ENCODE data around the gene MED8. TPM values are rescaled to one million over a fixed set of nuclear protein-coding genes. Genes with fewer than 3 reads are reported as not detected.

MED8 gene
- total and polyA plus RNA-seq, 2 donors from 2014 or later: 36.5 to 44.3 TPM

- no peaks in the 10 kb centered on the region for H3K36me3 ChIP-seq (ENCODE audit: control insufficient read depth in 2 of 3, insufficient read depth in 3 of 3, low read length in 3 of 3)
- DNase-seq: no peak
- no peaks in the 10 kb centered on the region for H3K27me3 ChIP-seq (ENCODE audit: control insufficient read depth, insufficient read depth, low read length)
- intact Hi-C loops (cut with DNase I): no loop called here
- no peaks in the 10 kb centered on the region for H3K4me1 ChIP-seq (ENCODE audit: control insufficient read depth in 2 of 3, insufficient read depth in 2 of 3, low read depth in 1 of 3, low read length in 3 of 3)
- H3K27ac ChIP-seq (ENCODE audit: low read depth in 2 of 2, low read length in 2 of 2): no peak overlapping the region
- TF ChIP-seq CTCF (IDR thresholded peaks at IDR 0.05; ENCODE audit: borderline replicate concordance, extremely low read depth, insufficient read depth): no peak
- no peak for FAIRE-seq
- H3K9ac ChIP-seq (ENCODE audit: low read length in 3 of 3): no peak overlapping the region
- no peaks in the 10 kb centered on the region for H3K9me3 ChIP-seq (ENCODE audit: control insufficient read depth in 2 of 3, insufficient read depth in 1 of 3, low read length in 3 of 3)
- no peak overlapping the region for H3K4me3 ChIP-seq (ENCODE audit: low read length in 3 of 3)
These were observed 49.9 kb downstream of the MED8 start for GRCh38 chr1:43339584-43340232.

GRCh38 chr1:43338001-43338400, 51.6 kb downstream of the MED8 start:
- no peak overlapping the region for H3K4me3 ChIP-seq (ENCODE audit: low read length in 3 of 3)
- no peak overlapping the region for H3K9ac ChIP-seq (ENCODE audit: low read length in 3 of 3)
- no peaks in the 10 kb centered on the region for H3K9me3 ChIP-seq (ENCODE audit: control insufficient read depth in 2 of 3, insufficient read depth in 1 of 3, low read length in 3 of 3)
- H3K4me1 ChIP-seq (ENCODE audit: control insufficient read depth in 2 of 3, insufficient read depth in 2 of 3, low read depth in 1 of 3, low read length in 3 of 3): no peaks in the 10 kb centered on the region
- intact Hi-C loops (cut with DNase I): no loop called here
- DNase-seq: no peak
- no peak overlapping the region for H3K27ac ChIP-seq (ENCODE audit: low read depth in 2 of 2, low read length in 2 of 2)
- no peak for FAIRE-seq
- no peaks in the 10 kb centered on the region for H3K36me3 ChIP-seq (ENCODE audit: control insufficient read depth in 2 of 3, insufficient read depth in 3 of 3, low read length in 3 of 3)
- TF ChIP-seq CTCF (IDR thresholded peaks at IDR 0.05; ENCODE audit: borderline replicate concordance, extremely low read depth, insufficient read depth): no peak
- H3K27me3 ChIP-seq (ENCODE audit: control insufficient read depth, insufficient read depth, low read length): no peaks in the 10 kb centered on the region

- H3K27me3 ChIP-seq (ENCODE audit: control insufficient read depth, insufficient read depth, low read length): no peaks in the 10 kb centered on the region
- TF ChIP-seq CTCF (IDR thresholded peaks at IDR 0.05; ENCODE audit: borderline replicate concordance, extremely low read depth, insufficient read depth): no peak
- DNase-seq: no peak
- no peak within 1 kb of the TSS for H3K27ac ChIP-seq (ENCODE audit: low read depth in 2 of 2, low read length in 2 of 2)
- H3K9me3 ChIP-seq (ENCODE audit: control insufficient read depth in 2 of 3, insufficient read depth in 1 of 3, low read length in 3 of 3): no peaks in the 10 kb centered on the region
- no peak for FAIRE-seq
- no peak within 1 kb of the TSS for H3K4me3 ChIP-seq (ENCODE audit: low read length in 3 of 3)
- no peak within 1 kb of the TSS for H3K9ac ChIP-seq (ENCODE audit: low read length in 3 of 3)
- no peaks in the 10 kb centered on the region for H3K36me3 ChIP-seq (ENCODE audit: control insufficient read depth in 2 of 3, insufficient read depth in 3 of 3, low read length in 3 of 3)
- H3K4me1 ChIP-seq (ENCODE audit: control insufficient read depth in 2 of 3, insufficient read depth in 2 of 3, low read depth in 1 of 3, low read length in 3 of 3): no peaks in the 10 kb centered on the region
- intact Hi-C loops (cut with DNase I): no loop called here
These were observed 52.0 kb downstream of the MED8 start, which contains the start of gene MPL for GRCh38 chr1:43337588-43337987. Gene MPL (plus strand): TSS chr1:43337818. CDS start chr1:43337849, 31 bp downstream.
